Measurements from ENCODE around the gene THADA.

The THADA gene

GRCh38 chr2:43507137-43507536 is 88.7 kb downstream of the THADA start:
- DNase-seq: no peak

- no peak for DNase-seq
Observed at GRCh38 chr2:43495727-43496126, 100.1 kb downstream of the THADA start.

GRCh38 chr2:43493954-43494353 is 101.9 kb downstream of the THADA start:
- no peak for DNase-seq

- no peak for DNase-seq
Observed at GRCh38 chr2:43491065-43491639, 104.7 kb downstream of the THADA start.

- DNase-seq: no peak
Observed at GRCh38 chr2:43490252-43490786, 105.5 kb downstream of the THADA start.

- no peak for DNase-seq
Observed at GRCh38 chr2:43488737-43489136, 107.1 kb downstream of the THADA start.

GRCh38 chr2:43486603-43487002 is 109.2 kb downstream of the THADA start:
- no peak for DNase-seq

GRCh38 chr2:43484323-43484930 is 111.4 kb downstream of the THADA start:
- peak; percentile 55 to 76 for DNase-seq

GRCh38 chr2:43482961-43483360 is 112.9 kb downstream of the THADA start:
- no peak for DNase-seq

GRCh38 chr2:43481927-43482542 is 113.8 kb downstream of the THADA start:
- DNase-seq: no peak

- DNase-seq: no peak
Observed at GRCh38 chr2:43480874-43481273, 115.0 kb downstream of the THADA start.

GRCh38 chr2:43478412-43479086 is 117.3 kb downstream of the THADA start:
- no peak for DNase-seq

GRCh38 chr2:43475922-43476321 is 119.9 kb downstream of the THADA start:
- DNase-seq: no peak

GRCh38 chr2:43475137-43475846 is 120.5 kb downstream of the THADA start:
- DNase-seq: no peak

- no peak for DNase-seq
Observed at GRCh38 chr2:43474273-43474672, 121.6 kb downstream of the THADA start.

- DNase-seq: no peak
Observed at GRCh38 chr2:43473767-43474166, 122.1 kb downstream of the THADA start.

- no peak for DNase-seq
Observed at GRCh38 chr2:43472527-43473194, 123.2 kb downstream of the THADA start.

- DNase-seq: no peak
Observed at GRCh38 chr2:43469713-43470112, 126.1 kb downstream of the THADA start.

GRCh38 chr2:43469094-43469493 is 126.7 kb downstream of the THADA start:
- no peak for DNase-seq

- DNase-seq: no peak
Observed at GRCh38 chr2:43467891-43468290, 127.9 kb downstream of the THADA start.

- no peak for DNase-seq
Observed at GRCh38 chr2:43465234-43465633, 130.6 kb downstream of the THADA start.

- DNase-seq: no peak
Observed at GRCh38 chr2:43464590-43464989, 131.2 kb downstream of the THADA start.
